Measurements from ENCODE around the gene LCMT1.
"Not testable (repeated sequence)": the region's sequence is repeated elsewhere in the genome, so short reads cannot be mapped to it uniquely, and the experiment has no call there.

LCMT1 gene

DNA sequence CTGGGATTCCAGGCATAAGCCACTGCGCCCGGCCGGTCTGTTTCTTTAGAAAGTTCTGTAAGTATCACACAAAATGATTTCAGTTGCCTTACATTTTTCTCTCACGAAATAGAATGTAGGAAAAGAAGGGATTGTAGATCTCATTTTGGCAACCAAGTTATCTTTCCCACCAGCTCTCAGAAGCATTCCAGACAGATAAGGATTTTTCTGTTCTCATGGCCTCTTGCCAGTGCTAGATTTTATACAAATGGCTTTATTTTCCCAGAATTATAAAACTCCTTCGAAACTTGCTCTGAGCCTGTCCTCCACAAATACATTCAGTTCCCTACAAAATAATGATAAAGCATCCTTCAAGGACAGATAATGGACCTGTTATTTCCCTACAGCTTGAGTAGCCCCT, 46.9 kb downstream of the LCMT1 start:
- Histone ChIP-seq H3K9me3 (no peaks in the 10 kb centered on the region), H3K27me3 (no peaks in the 10 kb centered on the region), H3K36me3 (peaks cover 62% of the 10 kb centered on the region), H3K4me3 (no peak overlapping the region), H3K27ac (no peak overlapping the region), H3K4me2 (no peak overlapping the region), H3K9ac (no peak overlapping the region), H4K20me1 (no peaks in the 10 kb centered on the region), H3K4me1 (peaks cover 11% of the 10 kb centered on the region)
- TF ChIP-seq Cebpa-rat (IDR thresholded peaks at IDR 0.05), result no peak

DNA sequence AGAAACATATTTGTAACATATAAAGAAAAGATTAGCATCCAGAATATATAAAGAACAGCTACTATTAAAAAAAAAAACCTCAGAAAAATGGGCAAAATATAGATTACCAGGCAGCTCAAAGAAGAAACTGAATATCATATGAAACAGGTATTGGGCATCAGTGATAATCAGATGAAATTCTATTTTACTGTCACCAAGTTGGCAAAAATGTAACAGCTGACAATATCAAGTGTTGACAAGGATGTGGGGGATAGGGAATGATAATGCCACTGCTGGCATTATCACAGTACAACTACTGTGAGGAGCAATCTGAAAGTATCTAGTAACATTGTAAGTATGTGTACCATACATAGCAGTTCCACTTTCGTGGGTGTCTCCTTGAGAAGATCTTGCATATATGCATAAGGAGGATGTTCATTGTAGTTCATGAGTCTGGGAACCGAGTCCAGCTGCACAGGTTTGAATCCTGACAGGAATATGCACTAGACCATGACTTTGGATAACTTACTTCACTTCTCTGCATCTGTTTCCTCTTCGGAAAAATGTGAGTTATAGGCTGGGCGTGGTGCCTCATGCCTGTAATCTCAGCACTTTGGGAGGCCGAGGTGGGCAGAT, 50.3 kb downstream of the LCMT1 start:
- no peaks in the 10 kb centered on the region for H4K20me1 ChIP-seq
- H3K4me1 ChIP-seq, result no peaks in the 10 kb centered on the region
- H3K27me3 ChIP-seq, result no peaks in the 10 kb centered on the region
- H3K9ac ChIP-seq, result no peak overlapping the region
- H3K36me3 ChIP-seq, result peaks cover 86% of the 10 kb centered on the region
- no peak overlapping the region for H3K4me2 ChIP-seq
- H3K9me3 ChIP-seq, result no peaks in the 10 kb centered on the region
- H3K27ac ChIP-seq, result no peak overlapping the region
- H3K4me3 ChIP-seq, result no peak overlapping the region
- TF ChIP-seq Cebpa-rat (IDR thresholded peaks at IDR 0.05), result no peak

DNA sequence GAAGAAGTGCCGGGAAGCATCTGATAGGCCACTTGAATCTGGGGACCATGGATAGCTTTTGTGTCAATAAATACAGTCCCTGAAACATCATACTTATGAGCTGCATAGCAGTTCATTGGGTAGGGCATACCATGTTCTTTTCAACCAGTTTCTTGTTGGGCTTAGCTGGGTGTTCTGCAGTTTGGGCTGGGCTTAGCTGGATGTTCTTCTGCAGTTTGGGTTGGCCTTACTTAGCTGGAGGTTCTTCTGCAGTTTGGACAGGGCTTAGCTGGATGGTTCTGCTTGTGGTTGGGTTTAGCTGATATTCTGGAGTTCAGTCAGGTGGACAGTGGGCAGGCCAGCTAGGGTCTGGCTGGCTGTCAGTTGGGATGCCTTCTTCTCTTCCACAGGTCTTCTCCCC, 52.1 kb downstream of the LCMT1 start:
- Histone ChIP-seq H3K9me3 (no peaks in the 10 kb centered on the region), H3K36me3 (peaks cover 88% of the 10 kb centered on the region), H4K20me1 (no peaks in the 10 kb centered on the region), H3K4me3 (no peak overlapping the region), H3K4me1 (no peaks in the 10 kb centered on the region), H3K9ac (no peak overlapping the region), H3K4me2 (no peak overlapping the region), H3K27ac (no peak overlapping the region), H3K27me3 (no peaks in the 10 kb centered on the region)
- no peak for TF ChIP-seq Cebpa-rat (IDR thresholded peaks at IDR 0.05)

DNA sequence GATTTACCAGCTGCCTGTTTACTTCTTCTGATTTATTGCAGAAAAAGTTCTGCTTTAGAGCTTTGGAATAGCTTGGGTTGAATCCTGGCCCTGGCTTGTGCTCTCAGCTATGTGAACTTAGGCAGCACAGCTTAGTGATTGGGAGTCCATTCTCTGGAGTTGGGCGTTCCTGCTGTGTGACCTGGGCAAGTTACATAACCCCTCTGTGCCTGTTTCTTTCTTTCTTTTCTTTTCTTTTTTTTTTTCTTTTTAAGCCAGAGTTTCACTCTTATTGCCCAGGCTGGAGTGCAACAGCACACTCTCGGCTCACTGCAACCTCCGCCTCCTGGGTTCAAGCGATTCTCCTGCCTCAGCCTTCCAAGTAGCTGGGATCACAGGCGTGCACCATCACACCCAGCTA, 53.7 kb downstream of the LCMT1 start:
- H3K9me3 ChIP-seq, result no peaks in the 10 kb centered on the region
- TF ChIP-seq Cebpa-rat (IDR thresholded peaks at IDR 0.05), result no peak
- H3K36me3 ChIP-seq, result peaks cover 95% of the 10 kb centered on the region
- no peak overlapping the region for H3K4me3 ChIP-seq
- no peaks in the 10 kb centered on the region for H3K4me1 ChIP-seq
- no peak overlapping the region for H3K4me2 ChIP-seq
- no peak overlapping the region for H3K27ac ChIP-seq
- H3K27me3 ChIP-seq, result no peaks in the 10 kb centered on the region
- no peak overlapping the region for H3K9ac ChIP-seq
- no peaks in the 10 kb centered on the region for H4K20me1 ChIP-seq

DNA sequence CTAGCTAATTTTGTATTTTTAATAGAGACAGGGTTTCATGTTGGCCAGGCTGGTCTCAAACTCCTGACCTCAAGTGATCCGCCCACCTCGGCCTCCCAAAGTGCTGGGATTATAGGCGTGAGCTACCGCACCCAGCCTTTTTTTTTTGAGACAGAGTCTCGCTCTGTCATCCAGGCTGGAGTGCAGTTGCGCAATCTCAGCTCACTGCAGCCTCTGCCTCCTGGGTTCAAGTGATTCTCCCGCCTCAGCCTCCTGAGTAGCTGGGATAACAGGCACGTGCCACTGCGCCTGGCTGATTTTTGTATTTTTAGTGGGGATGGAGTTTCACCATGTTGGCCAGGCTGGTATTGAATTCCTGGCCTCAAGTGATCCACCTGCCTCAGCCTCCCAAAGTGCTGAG, 56.4 kb downstream of the LCMT1 start:
- H3K4me2 ChIP-seq, H3K27ac ChIP-seq, H3K9ac ChIP-seq, H3K27me3 ChIP-seq, H3K4me3 ChIP-seq, H3K9me3 ChIP-seq, H3K4me1 ChIP-seq, H4K20me1 ChIP-seq: not testable (repeated sequence)
- peak; percentile 81 for TF ChIP-seq Cebpa-rat (IDR thresholded peaks at IDR 0.05)
- H3K36me3 ChIP-seq, result peaks cover 94% of the 10 kb centered on the region

DNA sequence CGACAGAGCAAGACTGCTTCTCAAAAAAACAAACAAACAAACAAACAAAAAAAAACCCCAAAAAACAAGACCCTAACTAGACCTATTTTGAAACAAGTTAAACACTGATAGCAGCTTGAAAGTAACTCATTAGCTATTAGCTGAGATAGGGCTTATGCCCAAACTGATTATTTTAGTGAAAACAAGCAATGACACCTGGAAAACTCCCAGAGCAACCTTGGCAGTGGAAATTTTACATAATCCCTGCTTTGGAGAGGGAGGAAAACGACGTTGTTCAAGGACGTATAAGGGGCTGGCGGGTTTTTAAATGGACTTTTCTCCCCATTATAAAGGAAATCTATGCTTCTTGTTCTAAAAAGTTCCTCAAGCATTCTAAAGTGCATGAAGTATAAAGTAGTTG, 59.8 kb downstream of the LCMT1 start:
- Histone ChIP-seq H3K9ac (no peak overlapping the region), H3K36me3 (peaks cover 82% of the 10 kb centered on the region), H3K9me3 (no peaks in the 10 kb centered on the region), H3K27me3 (no peaks in the 10 kb centered on the region), H4K20me1 (no peaks in the 10 kb centered on the region), H3K27ac (no peak overlapping the region), H3K4me2 (no peak overlapping the region), H3K4me3 (no peak overlapping the region), H3K4me1 (no peaks in the 10 kb centered on the region)
- no peak for TF ChIP-seq Cebpa-rat (IDR thresholded peaks at IDR 0.05)

DNA sequence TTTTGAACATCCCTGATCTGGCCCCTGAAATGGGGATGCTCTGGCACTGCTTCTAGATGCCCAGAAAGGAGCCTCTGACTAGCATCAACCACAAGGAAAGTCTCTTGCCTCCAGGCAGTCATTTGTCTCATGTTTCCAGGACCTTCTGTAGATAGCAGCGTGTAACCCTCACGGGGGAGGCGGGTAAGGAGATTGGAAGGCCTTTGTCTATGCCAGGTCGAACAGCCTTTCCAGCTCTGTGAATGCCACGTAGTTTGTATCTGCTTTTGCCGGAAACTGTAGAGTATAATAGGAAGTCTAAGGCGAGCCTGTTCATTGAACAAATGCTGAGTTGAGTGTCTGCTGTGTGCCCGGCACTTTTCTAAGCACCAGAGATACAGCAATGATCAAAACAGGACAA, 61.3 kb downstream of the LCMT1 start:
- Histone ChIP-seq H4K20me1 (no peaks in the 10 kb centered on the region), H3K27me3 (no peaks in the 10 kb centered on the region), H3K9ac (no peak overlapping the region), H3K36me3 (peaks cover 72% of the 10 kb centered on the region), H3K4me2 (no peak overlapping the region), H3K27ac (no peak overlapping the region), H3K9me3 (no peaks in the 10 kb centered on the region), H3K4me1 (no peaks in the 10 kb centered on the region), H3K4me3 (no peak overlapping the region)
- no peak for TF ChIP-seq Cebpa-rat (IDR thresholded peaks at IDR 0.05)

DNA sequence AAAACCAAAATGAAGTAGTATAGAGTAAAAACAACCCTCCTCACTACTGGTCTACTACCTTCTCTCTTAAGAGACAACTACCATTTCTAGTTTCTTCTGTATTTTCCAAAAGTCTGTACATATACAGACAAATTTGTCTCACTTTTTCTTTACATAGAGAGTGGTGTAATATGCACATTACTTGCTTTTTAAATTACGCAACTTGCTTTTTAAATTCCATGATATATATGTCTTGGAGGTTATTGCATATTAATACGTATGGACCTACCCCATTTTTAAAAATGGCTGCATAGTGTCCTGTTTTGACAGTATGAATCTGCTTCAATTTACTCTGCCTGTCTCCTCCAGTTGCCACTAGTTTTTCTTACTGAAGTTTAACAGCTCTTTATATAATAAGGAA, 62.7 kb downstream of the LCMT1 start:
- TF ChIP-seq Cebpa-rat (IDR thresholded peaks at IDR 0.05), result no peak
- peaks cover 72% of the 10 kb centered on the region for H3K36me3 ChIP-seq
- no peak overlapping the region for H3K27ac ChIP-seq
- no peaks in the 10 kb centered on the region for H3K4me1 ChIP-seq
- no peak overlapping the region for H3K4me3 ChIP-seq
- H3K4me2 ChIP-seq, result no peak overlapping the region
- no peak overlapping the region for H3K9ac ChIP-seq
- no peaks in the 10 kb centered on the region for H4K20me1 ChIP-seq
- no peaks in the 10 kb centered on the region for H3K27me3 ChIP-seq
- no peaks in the 10 kb centered on the region for H3K9me3 ChIP-seq

DNA sequence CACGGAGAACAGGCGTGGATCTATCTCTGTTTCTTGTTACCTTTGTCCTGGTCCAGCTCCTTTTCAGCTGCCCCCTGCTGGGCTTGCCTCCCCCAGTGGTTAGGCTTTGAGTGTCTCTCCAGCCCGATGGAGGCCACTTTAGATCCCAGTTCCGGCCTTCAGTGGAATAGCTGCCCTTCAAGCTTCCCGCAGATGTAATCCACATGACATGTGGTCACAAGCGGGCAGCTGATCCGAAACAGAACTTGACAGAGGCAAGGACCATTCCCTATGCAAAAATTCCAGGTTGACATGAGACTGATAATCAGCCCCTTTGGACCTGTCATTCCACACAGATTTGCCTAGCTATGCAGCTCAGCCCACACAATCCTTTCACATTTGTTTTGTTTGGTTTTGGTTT, 64.6 kb downstream of the LCMT1 start:
- H3K36me3 ChIP-seq, result peaks cover 55% of the 10 kb centered on the region

DNA sequence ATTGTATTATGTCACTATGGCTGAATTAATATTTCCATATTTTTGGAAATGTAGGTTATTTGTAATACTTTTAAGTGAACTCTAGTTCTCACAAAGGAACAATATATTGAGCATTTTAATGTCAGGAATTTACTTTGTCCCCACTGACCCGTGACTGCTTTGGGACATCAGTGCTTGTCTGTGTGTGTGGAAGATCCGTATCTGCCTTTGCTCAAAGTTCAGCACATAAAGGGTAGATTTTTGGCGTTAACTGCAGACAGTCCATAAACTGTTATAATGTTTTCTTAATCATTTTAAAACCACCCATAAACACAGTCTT, 65.9 kb downstream of the LCMT1 start:
- no peak overlapping the region for H3K9ac ChIP-seq
- H3K9me3 ChIP-seq, result no peaks in the 10 kb centered on the region
- H3K4me2 ChIP-seq, result no peak overlapping the region
- peaks cover 12% of the 10 kb centered on the region; the same call in 1 of the 2 replicates for H3K4me1 ChIP-seq
- peaks cover 46% of the 10 kb centered on the region for H3K36me3 ChIP-seq
- no peaks in the 10 kb centered on the region for H3K27me3 ChIP-seq
- H3K4me3 ChIP-seq, result no peak overlapping the region
- no peaks in the 10 kb centered on the region for H4K20me1 ChIP-seq
- no peak overlapping the region for H3K27ac ChIP-seq
- no peak for TF ChIP-seq Cebpa-rat (IDR thresholded peaks at IDR 0.05)

More for the DNA sequence above, 64.6 kb downstream of the LCMT1 start:
- Histone ChIP-seq H3K27ac (no peak overlapping the region), H3K4me2 (no peak overlapping the region), H4K20me1 (no peaks in the 10 kb centered on the region), H3K9ac (no peak overlapping the region), H3K9me3 (no peaks in the 10 kb centered on the region), H3K27me3 (no peaks in the 10 kb centered on the region), H3K4me3 (no peak overlapping the region), H3K4me1 (peaks cover 8% of the 10 kb centered on the region; the same call in 1 of the 2 replicates)
- no peak for TF ChIP-seq Cebpa-rat (IDR thresholded peaks at IDR 0.05)
